Astrocyte (in vitro differentiated cells and primary cell): Measurements from ENCODE around the gene UMOD. TPM values are rescaled to one million over a fixed set of nuclear protein-coding genes. Genes with fewer than 3 reads are reported as not detected.

ENCODE experiments used
- DNase-seq: peaks from one replicate; pipeline ENCODE4 v3.0.0-alpha.2; 2010; ENCODE audit warnings: low read depth
- FAIRE-seq: peaks from 2 replicates; lab custom pipeline; 2011; peaks lifted over from hg19 to GRCh38; lab: Jason Lieb, UNC
- H2AFZ ChIP-seq: 2 replicates; pipeline ENCODE4 v1.6.0; 2012; ENCODE audit warnings: low read depth, low read length, inconsistent platforms
- H3K27ac ChIP-seq: 2 replicates; pipeline ENCODE4 v1.5.1; 2011; ENCODE audit warnings: low read depth, low read length, inconsistent platforms
- H3K27me3 ChIP-seq: 2 replicates; pipeline ENCODE4 v1.6.0; 2011; ENCODE audit warnings: low read length, inconsistent platforms; ENCODE audit not compliant: insufficient read depth
- H3K36me3 ChIP-seq: 2 replicates; pipeline ENCODE4 v1.5.1; 2011; ENCODE audit warnings: low read length, inconsistent platforms; ENCODE audit not compliant: insufficient read depth
- H3K4me1 ChIP-seq: 2 replicates; pipeline ENCODE4 v1.5.1; 2011; ENCODE audit warnings: low read length, inconsistent platforms; ENCODE audit not compliant: insufficient read depth
- H3K4me2 ChIP-seq: 2 replicates; pipeline ENCODE4 v1.6.0; 2012; ENCODE audit warnings: low read length, inconsistent platforms
- H3K4me3 ChIP-seq: 2 replicates; pipeline ENCODE4 v1.5.1; 2011; ENCODE audit warnings: low read depth, mild to moderate bottlenecking, low read length, inconsistent platforms; ENCODE audit not compliant: insufficient read depth
- H3K79me2 ChIP-seq: 2 replicates; pipeline ENCODE4 v1.6.0; 2012; ENCODE audit warnings: mild to moderate bottlenecking, low read length, inconsistent platforms; ENCODE audit not compliant: insufficient read depth
- H3K9ac ChIP-seq: 2 replicates; pipeline ENCODE4 v1.6.0; 2012; ENCODE audit warnings: mild to moderate bottlenecking, low read length, inconsistent platforms
- H3K9me3 ChIP-seq: 2 replicates; pipeline ENCODE4 v1.5.1; 2012; ENCODE audit warnings: low read depth, mild to moderate bottlenecking, low read length, inconsistent platforms; ENCODE audit not compliant: insufficient read depth
- H4K20me1 ChIP-seq: 2 replicates; pipeline ENCODE4 v1.6.0; 2012; ENCODE audit warnings: low read length, inconsistent platforms; ENCODE audit not compliant: insufficient read depth
- H3K27ac Mint-ChIP-seq: one replicate; pipeline ENCODE4 v1.8.0; 2021; ENCODE audit warnings: mild to moderate bottlenecking, mixed read lengths; ENCODE audit not compliant: unreplicated experiment
- H3K27me3 Mint-ChIP-seq: one replicate; pipeline ENCODE4 v1.8.0; 2021; ENCODE audit warnings: low read depth, mixed read lengths; ENCODE audit not compliant: unreplicated experiment
- H3K36me3 Mint-ChIP-seq: one replicate; pipeline ENCODE4 v1.8.0; 2021; ENCODE audit warnings: low read depth, mixed read lengths; ENCODE audit not compliant: unreplicated experiment
- H3K4me1 Mint-ChIP-seq: one replicate; pipeline ENCODE4 v1.8.0; 2021; ENCODE audit warnings: low read depth, mixed read lengths; ENCODE audit not compliant: unreplicated experiment
- H3K4me3 Mint-ChIP-seq: one replicate; pipeline ENCODE4 v1.8.0; 2021; ENCODE audit warnings: mild to moderate bottlenecking, moderate library complexity, mixed read lengths; ENCODE audit not compliant: unreplicated experiment
- H3K9me3 Mint-ChIP-seq: one replicate; pipeline ENCODE4 v1.8.0; 2021; ENCODE audit warnings: mild to moderate bottlenecking, mixed read lengths; ENCODE audit not compliant: unreplicated experiment
- EZH2 ChIP-seq: IDR thresholded peaks from 2 replicates; pipeline ENCODE4 v1.6.1; 2012; ENCODE audit warnings: mild to moderate bottlenecking, low read length, inconsistent platforms; ENCODE audit not compliant: insufficient read depth
- total RNA-seq: library from RNA; stranded (reverse); gene quantifications from 2 replicates; pipeline ENCODE4 v1.2.1, GENCODE V29; 2021
- TF ChIP-seq, protein P1 (sequence below): IDR thresholded peaks from 2 replicates; pipeline ENCODE4 v1.5.1; 2011; ENCODE audit warnings: low read depth, mild to moderate bottlenecking, inconsistent platforms, low read length, moderate library complexity; ENCODE audit not compliant: insufficient read depth

UMOD gene
- total RNA-seq, 1 donor from 2014 or later, result not detected

DNA sequence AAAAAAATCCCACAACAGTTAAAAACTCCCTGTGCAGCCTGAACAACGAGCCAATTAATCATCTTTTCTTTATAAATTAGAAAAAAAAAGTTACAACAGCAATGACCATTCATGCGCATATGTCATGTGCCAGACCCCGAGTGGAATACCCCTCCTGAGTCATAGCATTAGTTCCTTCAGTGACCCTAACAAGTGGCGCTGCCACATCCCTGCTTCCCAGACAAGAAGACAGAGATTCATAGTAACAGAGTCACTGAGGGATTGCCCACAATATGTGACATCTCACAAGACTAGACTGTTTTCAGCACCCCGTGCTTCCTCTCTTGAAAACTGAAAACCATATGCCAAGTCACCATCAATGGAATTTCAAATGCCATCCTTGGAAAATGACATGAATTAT, 7.9 kb downstream of the UMOD start:
- H2AFZ ChIP-seq, result no peak overlapping the region
- H3K4me3 ChIP-seq, result no peak overlapping the region
- Mint-ChIP-seq H3K27ac (no peak overlapping the region), H3K36me3 (no peaks in the 10 kb centered on the region), H3K27me3 (peaks cover 1% of the 10 kb centered on the region), H3K4me3 (no peak overlapping the region), H3K4me1 (no peaks in the 10 kb centered on the region), H3K9me3 (no peaks in the 10 kb centered on the region)
- H3K79me2 ChIP-seq, result no peaks in the 10 kb centered on the region
- no peaks in the 10 kb centered on the region for H3K36me3 ChIP-seq
- no peaks in the 10 kb centered on the region for H4K20me1 ChIP-seq
- H3K4me2 ChIP-seq, result no peak overlapping the region
- H3K9ac ChIP-seq, result no peak overlapping the region
- no peaks in the 10 kb centered on the region for H3K9me3 ChIP-seq
- no peak for FAIRE-seq
- H3K4me1 ChIP-seq, result no peaks in the 10 kb centered on the region
- H3K27ac ChIP-seq, result no peak overlapping the region
- DNase-seq, result no peak
- no peaks in the 10 kb centered on the region for H3K27me3 ChIP-seq
- no peak for TF ChIP-seq EZH2
- TF ChIP-seq, protein P1, sequence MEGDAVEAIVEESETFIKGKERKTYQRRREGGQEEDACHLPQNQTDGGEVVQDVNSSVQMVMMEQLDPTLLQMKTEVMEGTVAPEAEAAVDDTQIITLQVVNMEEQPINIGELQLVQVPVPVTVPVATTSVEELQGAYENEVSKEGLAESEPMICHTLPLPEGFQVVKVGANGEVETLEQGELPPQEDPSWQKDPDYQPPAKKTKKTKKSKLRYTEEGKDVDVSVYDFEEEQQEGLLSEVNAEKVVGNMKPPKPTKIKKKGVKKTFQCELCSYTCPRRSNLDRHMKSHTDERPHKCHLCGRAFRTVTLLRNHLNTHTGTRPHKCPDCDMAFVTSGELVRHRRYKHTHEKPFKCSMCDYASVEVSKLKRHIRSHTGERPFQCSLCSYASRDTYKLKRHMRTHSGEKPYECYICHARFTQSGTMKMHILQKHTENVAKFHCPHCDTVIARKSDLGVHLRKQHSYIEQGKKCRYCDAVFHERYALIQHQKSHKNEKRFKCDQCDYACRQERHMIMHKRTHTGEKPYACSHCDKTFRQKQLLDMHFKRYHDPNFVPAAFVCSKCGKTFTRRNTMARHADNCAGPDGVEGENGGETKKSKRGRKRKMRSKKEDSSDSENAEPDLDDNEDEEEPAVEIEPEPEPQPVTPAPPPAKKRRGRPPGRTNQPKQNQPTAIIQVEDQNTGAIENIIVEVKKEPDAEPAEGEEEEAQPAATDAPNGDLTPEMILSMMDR, result no peak

DNA sequence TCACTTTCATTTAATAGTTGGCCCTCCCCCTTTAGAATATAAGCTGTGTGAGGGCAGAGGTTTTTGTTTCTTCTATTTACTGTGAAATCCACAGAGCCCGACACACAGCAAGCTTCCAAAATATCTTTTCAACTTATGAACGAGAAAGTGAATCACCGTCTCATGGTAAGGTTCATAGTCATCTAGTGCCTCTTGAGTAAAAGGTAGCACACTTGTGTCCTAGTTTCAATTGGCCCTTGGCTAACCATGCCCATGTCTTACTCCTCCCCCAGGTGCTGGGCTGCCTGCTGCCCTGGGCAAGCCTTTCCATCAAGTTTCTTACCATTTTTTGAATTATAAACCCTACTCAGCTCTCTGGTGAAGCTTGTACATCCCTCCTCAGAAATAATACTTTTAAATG, 12.8 kb downstream of the UMOD start:
- no peak overlapping the region for H3K9ac ChIP-seq
- H2AFZ ChIP-seq, result no peak overlapping the region
- Mint-ChIP-seq H3K4me3 (no peak overlapping the region), H3K27me3 (peaks cover 25% of the 10 kb centered on the region), H3K36me3 (no peaks in the 10 kb centered on the region), H3K4me1 (no peaks in the 10 kb centered on the region), H3K27ac (no peak overlapping the region), H3K9me3 (no peaks in the 10 kb centered on the region)
- no peak overlapping the region for H3K27ac ChIP-seq
- DNase-seq, result no peak
- no peak overlapping the region for H3K4me2 ChIP-seq
- H3K9me3 ChIP-seq, result no peaks in the 10 kb centered on the region
- H3K27me3 ChIP-seq, result no peaks in the 10 kb centered on the region
- no peaks in the 10 kb centered on the region for H4K20me1 ChIP-seq
- TF ChIP-seq EZH2, result no peak
- TF ChIP-seq, protein P1, result no peak
- H3K4me3 ChIP-seq, result no peak overlapping the region
- no peaks in the 10 kb centered on the region for H3K4me1 ChIP-seq
- no peaks in the 10 kb centered on the region for H3K79me2 ChIP-seq
- no peaks in the 10 kb centered on the region for H3K36me3 ChIP-seq
- FAIRE-seq, result no peak

DNA sequence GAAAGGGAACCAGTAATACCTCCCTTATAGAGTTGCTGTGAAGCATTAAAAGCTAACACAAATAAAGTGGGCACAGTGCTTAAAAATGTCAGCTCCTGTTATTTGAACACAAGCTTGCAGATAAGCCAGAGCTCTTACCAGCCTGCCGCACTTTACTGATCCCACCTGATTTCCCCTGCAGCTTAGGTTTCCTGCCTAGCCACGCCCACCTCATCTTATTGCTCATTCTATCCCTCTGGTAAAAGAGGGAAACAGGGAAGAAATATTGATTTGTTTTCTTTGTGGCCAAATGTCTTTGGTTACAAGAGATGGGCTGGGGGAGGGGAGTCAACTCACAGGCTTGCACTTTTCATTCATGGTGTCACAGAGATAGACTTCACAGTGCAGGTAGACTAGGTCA, 15.6 kb downstream of the UMOD start:
- no peak overlapping the region for H3K4me3 Mint-ChIP-seq
- Histone ChIP-seq H3K27ac (no peak overlapping the region), H3K27me3 (no peaks in the 10 kb centered on the region), H3K9ac (no peak overlapping the region), H3K4me2 (no peak overlapping the region), H4K20me1 (no peaks in the 10 kb centered on the region), H3K4me1 (no peaks in the 10 kb centered on the region), H3K79me2 (no peaks in the 10 kb centered on the region), H3K36me3 (no peaks in the 10 kb centered on the region), H2AFZ (no peak overlapping the region), H3K4me3 (no peak overlapping the region), H3K9me3 (peaks cover 2% of the 10 kb centered on the region)
- DNase-seq (no peak), FAIRE-seq (no peak)
- TF ChIP-seq, protein P1, result no peak
- no peak for TF ChIP-seq EZH2
- no peaks in the 10 kb centered on the region for H3K9me3 Mint-ChIP-seq
- no peak overlapping the region for H3K27ac Mint-ChIP-seq
- H3K36me3 Mint-ChIP-seq, result no peaks in the 10 kb centered on the region
- H3K27me3 Mint-ChIP-seq, result peaks cover 32% of the 10 kb centered on the region
- H3K4me1 Mint-ChIP-seq, result no peaks in the 10 kb centered on the region
